Left ventricle myocardium inferior (tissue), 1 donor: ENCODE results near the gene FCSK. TPM values are rescaled to one million over a fixed set of nuclear protein-coding genes. Genes with fewer than 3 reads are reported as not detected.
A peak's percentile ranks its signal among the peaks of the same experiment; 100 is the strongest.
"Not testable (repeated sequence)": the region's sequence is repeated elsewhere in the genome, so short reads cannot be mapped to it uniquely, and the experiment has no call there.

Experiments used
- DNase-seq: peaks from one replicate; pipeline ENCODE4 v3.0.0-alpha.2; 2020
- H3K27ac ChIP-seq: fragments of 200-600 bp; replicated peaks from 2 replicates; pipeline ENCODE4 v1.8.0; 2021
- H3K27me3 ChIP-seq: fragments of 200-600 bp; 2 replicates; pipeline ENCODE4 v1.8.0; 2021; ENCODE audit warnings: low read depth
- H3K36me3 ChIP-seq: fragments of 200-600 bp; 2 replicates; pipeline ENCODE4 v1.8.0; 2021
- H3K4me1 ChIP-seq: fragments of 200-600 bp; 2 replicates; pipeline ENCODE4 v1.8.0; 2021
- H3K4me3 ChIP-seq: fragments of 200-600 bp; 2 replicates; pipeline ENCODE4 v1.8.0; 2021; ENCODE audit warnings: mild to moderate bottlenecking, moderate library complexity
- H3K9me3 ChIP-seq: fragments of 200-600 bp; replicated peaks from 2 replicates; pipeline ENCODE4 v1.8.0; 2021
- intact Hi-C: fragments of 100-400 bp; cut with micrococcal nuclease; formaldehyde crosslinking; loops from one replicate; pipeline ENCODE4 v1.11.0; 2022
- long read RNA-seq: library from polyadenylated mRNA; unstranded; transcript quantifications from one replicate; pipeline ENCODE4 v2.0.0, GENCODE V29; 2021
- total RNA-seq: library from RNA; stranded (reverse); fragmentation: NEBNext Ultra II Directional; extraction: Animal tissue kit (Norgen Biotek cat#: 25700); gene quantifications from one replicate; pipeline ENCODE4 v1.2.1, GENCODE V29; 2021
- TF ChIP-seq, protein P1 (sequence below): fragments of 200-600 bp; IDR thresholded peaks from 2 replicates; pipeline ENCODE4 v1.8.0; 2021; ENCODE audit warnings: antibody characterized with exemption, mild to moderate bottlenecking, borderline replicate concordance
- donor health status: DM: no; HTN: yes; CAD: no; lungs with severe emphysema.

FCSK gene
- total RNA-seq: 7.4 TPM
- long read RNA-seq, full-length matches to known transcripts: 5 of 27 reads
- long read RNA-seq, partial matches to known transcripts: 11 of 27 reads
- long read RNA-seq, other reads (novel, unspliced or antisense): 11 of 27 reads

DNA sequence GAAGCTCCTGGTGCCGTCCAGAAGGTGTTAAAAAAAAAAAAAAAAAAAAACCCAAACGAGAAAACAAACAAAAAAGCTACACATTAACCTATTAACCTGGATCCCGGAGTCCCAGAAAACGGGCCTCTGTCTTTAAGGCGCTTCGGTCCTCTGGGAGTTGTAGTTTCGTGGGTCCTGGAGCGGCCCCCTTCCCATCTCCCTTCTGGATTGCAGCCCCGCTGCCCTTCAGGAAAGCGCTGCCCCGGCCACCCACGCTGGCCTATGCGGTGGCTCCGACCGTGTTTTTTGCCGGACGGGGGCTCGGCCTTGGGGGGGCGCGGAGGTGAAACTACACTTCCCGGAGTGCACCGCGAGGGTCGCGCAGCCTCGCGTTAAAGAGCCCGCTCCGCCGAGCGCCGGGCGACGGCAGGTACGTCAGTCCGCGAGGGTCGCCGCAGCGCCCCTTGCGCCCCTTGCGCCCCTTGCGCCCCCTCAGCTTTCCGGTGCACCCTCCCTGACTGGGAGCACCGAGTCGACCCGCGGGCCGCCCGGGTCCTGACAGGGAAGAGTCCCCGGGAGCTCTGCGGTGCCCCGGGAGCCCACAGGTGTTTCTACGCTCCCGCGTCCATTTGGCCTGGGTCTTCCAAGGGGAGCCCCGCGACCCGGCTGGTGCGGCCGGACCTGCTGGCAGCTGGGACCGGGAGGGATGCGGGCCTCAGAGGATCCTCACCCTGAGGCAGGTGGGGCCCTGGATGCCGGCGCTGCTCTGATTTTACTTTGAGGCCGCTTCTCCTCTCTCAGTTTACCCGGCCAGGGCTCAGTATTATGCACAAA is at the start of gene FCSK:
FCSK (plus strand) TSS at position 374 of the 813 bp plus-strand sequence. CDS start 8,596 bp downstream, outside the sequence.
- Histone ChIP-seq H3K27ac (peak within 1 kb of the TSS; percentile 97), H3K27me3 (peaks cover 4% of the 10 kb centered on the region), H3K4me3 (peak within 1 kb of the TSS; percentile 99), H3K9me3 (no peaks in the 10 kb centered on the region), H3K36me3 (no peaks in the 10 kb centered on the region), H3K4me1 (peaks cover 24% of the 10 kb centered on the region)
- intact Hi-C loops: no loop called here
- DNase-seq: peak; percentile 61
- TF ChIP-seq, protein P1, sequence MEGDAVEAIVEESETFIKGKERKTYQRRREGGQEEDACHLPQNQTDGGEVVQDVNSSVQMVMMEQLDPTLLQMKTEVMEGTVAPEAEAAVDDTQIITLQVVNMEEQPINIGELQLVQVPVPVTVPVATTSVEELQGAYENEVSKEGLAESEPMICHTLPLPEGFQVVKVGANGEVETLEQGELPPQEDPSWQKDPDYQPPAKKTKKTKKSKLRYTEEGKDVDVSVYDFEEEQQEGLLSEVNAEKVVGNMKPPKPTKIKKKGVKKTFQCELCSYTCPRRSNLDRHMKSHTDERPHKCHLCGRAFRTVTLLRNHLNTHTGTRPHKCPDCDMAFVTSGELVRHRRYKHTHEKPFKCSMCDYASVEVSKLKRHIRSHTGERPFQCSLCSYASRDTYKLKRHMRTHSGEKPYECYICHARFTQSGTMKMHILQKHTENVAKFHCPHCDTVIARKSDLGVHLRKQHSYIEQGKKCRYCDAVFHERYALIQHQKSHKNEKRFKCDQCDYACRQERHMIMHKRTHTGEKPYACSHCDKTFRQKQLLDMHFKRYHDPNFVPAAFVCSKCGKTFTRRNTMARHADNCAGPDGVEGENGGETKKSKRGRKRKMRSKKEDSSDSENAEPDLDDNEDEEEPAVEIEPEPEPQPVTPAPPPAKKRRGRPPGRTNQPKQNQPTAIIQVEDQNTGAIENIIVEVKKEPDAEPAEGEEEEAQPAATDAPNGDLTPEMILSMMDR: no peak

DNA sequence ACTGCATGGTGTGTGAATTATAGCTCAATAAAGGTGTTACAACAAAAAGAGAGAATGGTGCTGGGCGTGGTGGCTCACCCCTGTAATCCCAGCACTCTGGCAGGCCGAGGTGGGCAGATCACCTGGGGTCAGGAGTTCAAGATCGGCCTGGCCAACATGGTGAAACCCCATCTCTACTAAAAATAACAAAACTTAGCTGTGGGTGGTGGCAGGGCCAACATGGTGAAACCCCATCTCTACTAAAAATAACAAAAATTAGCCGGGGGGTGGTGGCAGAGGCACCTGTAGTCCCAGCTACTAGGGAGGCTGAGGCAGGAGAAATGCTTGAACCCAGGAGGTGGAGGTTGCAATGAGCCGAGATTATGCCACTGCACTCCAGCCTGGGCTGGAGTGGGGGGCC is 48.3 kb upstream of the FCSK start:
- DNase-seq, H3K9me3 ChIP-seq, H3K4me3 ChIP-seq, H3K27ac ChIP-seq, H3K27me3 ChIP-seq, intact Hi-C loops, H3K36me3 ChIP-seq: not testable (repeated sequence)
- H3K4me1 ChIP-seq: peaks cover 30% of the 10 kb centered on the region

DNA sequence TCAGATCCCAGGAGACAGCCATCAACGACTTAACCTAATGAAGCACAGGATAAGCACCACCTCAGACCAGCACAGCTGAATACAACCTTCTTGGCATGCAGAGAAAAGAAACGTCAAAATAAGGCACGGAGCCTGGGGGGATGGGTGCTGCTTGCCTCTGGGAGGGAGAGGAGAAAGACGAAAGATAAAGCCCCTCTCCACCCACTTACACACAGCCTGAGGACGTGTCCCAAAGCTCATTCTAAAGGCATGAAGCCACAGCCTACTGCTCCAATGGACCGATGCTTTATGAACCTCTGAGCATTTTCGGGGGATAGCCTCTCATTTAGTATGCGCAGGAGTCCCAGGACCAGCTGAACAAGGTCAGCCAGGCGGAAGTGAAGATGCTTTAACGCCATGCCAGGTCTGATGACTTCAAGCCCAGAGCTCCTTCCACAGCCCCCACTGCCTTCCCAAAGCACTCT is 46.6 kb upstream of the FCSK start:
- Histone ChIP-seq H3K4me3 (no peak overlapping the region), H3K4me1 (peaks cover 30% of the 10 kb centered on the region), H3K27ac (no peak overlapping the region), H3K9me3 (no peaks in the 10 kb centered on the region), H3K27me3 (no peaks in the 10 kb centered on the region), H3K36me3 (peaks cover 14% of the 10 kb centered on the region)
- TF ChIP-seq, protein P1: no peak
- intact Hi-C loops: no loop called here
- no peak for DNase-seq

DNA sequence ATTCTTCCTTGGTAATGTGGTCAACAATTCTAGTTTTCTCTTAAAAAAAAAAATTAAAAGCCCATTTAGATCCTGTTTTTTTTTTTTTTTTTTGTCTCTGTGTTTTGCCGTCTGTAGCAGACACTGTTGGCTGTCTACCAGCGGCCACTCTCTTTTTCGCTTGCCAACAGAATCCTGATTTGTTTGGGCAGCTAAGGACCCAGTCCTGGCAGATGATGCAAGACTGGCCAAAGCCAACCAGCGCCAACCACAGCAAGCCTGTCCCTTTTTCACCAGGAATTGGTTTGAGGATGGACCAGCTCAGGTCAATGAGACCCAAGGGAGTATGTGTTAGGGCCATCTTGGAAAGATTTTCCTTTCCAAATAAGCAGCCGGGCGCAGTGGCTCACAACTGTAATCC is 43.7 kb upstream of the FCSK start:
- peaks cover 32% of the 10 kb centered on the region for H3K4me1 ChIP-seq
- intact Hi-C loops: no loop called here
- TF ChIP-seq, protein P1: no peak
- no peaks in the 10 kb centered on the region for H3K27me3 ChIP-seq
- no peak for DNase-seq
- H3K9me3 ChIP-seq: no peaks in the 10 kb centered on the region
- H3K27ac ChIP-seq: no peak overlapping the region
- no peak overlapping the region for H3K4me3 ChIP-seq
- peaks cover 14% of the 10 kb centered on the region for H3K36me3 ChIP-seq

DNA sequence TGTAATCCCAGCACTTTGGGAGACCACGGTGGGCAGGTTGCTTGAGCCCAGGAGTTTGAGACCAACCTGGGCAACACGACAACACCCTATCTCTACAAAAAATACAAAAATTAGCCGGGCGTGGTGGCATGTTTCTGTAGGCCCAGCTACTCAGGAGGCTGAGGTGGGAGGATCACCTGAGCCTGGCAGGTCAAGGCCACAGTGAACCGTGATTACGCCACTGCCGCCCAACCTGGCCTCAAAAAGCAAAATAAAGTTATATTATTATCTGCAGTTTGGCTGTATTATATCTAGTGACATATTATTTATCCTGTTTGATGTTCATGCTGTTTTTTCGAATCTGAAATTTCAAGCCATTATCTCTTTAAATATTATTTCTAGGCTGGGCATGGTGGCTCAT is 42.0 kb upstream of the FCSK start:
- H3K9me3 ChIP-seq: no peaks in the 10 kb centered on the region
- no peak for DNase-seq
- H3K36me3 ChIP-seq: peaks cover 14% of the 10 kb centered on the region
- no peaks in the 10 kb centered on the region for H3K27me3 ChIP-seq
- intact Hi-C loops: no loop called here
- no peak overlapping the region for H3K27ac ChIP-seq
- TF ChIP-seq, protein P1: no peak
- H3K4me1 ChIP-seq: peaks cover 38% of the 10 kb centered on the region
- no peak overlapping the region for H3K4me3 ChIP-seq

DNA sequence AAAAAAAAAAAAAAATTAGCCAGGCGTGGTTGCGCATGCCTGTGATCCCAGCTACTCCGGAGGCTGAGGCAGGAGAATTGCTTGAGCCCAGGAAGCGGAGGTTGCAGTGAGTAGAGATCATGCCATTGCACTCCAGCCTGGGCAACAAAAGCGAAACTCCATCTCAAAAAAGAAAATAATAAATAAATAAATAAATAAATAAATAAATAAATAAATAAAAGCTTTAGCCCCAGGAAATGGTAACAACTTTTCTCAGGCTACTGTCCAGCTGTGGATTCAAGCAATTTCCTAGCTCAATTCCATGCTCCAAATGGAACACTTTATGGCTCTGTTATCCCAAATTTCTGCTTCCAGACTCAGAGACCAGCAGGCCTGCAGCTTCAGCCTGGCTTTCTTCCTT is 40.8 kb upstream of the FCSK start:
- H3K27me3 ChIP-seq, intact Hi-C loops, H3K9me3 ChIP-seq, DNase-seq, H3K27ac ChIP-seq, H3K4me3 ChIP-seq: not testable (repeated sequence)
- Histone ChIP-seq H3K36me3 (peaks cover 14% of the 10 kb centered on the region), H3K4me1 (peaks cover 38% of the 10 kb centered on the region)
